GM12864 (cell line): ENCODE results near the gene SELENOS.

ENCODE experiments used
- DNase-seq: peaks from one replicate; pipeline ENCODE4 v3.0.0-alpha.2; 2011; ENCODE audit warnings: low read depth
- H3K4me3 ChIP-seq: 2 replicates; pipeline ENCODE4 v1.5.1; 2011; ENCODE audit warnings: mild to moderate bottlenecking, low read depth, low read length, control low read depth
- TF ChIP-seq, protein P1 (sequence below): IDR thresholded peaks from 2 replicates; pipeline ENCODE4 v1.5.1; 2011; ENCODE audit warnings: low read depth, mild to moderate bottlenecking, moderate library complexity, low read length, control low read depth, inconsistent platforms; ENCODE audit errors: missing control alignments

Gene SELENOS

DNA sequence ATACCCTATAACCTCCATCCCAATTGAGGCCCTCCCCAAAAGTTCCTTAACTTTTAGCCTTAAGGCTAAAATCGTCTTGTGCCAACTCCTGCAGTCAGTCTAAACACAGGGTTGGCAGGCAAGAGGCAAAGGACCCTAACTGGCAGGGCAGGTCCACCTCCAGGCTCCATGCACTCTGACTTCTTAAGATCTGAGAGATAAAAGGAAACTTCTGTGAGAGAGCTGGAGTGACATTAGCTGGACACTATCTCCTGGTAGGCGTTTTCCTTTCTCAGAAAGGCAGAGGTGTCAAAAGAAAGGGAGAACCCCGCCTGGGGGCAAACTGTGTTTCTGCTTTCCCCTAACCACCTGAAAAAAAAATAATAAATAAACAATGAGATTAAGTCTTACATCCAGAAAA is 29.0 kb downstream of the SELENOS start:
- TF ChIP-seq, protein P1, sequence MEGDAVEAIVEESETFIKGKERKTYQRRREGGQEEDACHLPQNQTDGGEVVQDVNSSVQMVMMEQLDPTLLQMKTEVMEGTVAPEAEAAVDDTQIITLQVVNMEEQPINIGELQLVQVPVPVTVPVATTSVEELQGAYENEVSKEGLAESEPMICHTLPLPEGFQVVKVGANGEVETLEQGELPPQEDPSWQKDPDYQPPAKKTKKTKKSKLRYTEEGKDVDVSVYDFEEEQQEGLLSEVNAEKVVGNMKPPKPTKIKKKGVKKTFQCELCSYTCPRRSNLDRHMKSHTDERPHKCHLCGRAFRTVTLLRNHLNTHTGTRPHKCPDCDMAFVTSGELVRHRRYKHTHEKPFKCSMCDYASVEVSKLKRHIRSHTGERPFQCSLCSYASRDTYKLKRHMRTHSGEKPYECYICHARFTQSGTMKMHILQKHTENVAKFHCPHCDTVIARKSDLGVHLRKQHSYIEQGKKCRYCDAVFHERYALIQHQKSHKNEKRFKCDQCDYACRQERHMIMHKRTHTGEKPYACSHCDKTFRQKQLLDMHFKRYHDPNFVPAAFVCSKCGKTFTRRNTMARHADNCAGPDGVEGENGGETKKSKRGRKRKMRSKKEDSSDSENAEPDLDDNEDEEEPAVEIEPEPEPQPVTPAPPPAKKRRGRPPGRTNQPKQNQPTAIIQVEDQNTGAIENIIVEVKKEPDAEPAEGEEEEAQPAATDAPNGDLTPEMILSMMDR, result no peak
- H3K4me3 ChIP-seq, result no peak overlapping the region
- DNase-seq, result no peak

DNA sequence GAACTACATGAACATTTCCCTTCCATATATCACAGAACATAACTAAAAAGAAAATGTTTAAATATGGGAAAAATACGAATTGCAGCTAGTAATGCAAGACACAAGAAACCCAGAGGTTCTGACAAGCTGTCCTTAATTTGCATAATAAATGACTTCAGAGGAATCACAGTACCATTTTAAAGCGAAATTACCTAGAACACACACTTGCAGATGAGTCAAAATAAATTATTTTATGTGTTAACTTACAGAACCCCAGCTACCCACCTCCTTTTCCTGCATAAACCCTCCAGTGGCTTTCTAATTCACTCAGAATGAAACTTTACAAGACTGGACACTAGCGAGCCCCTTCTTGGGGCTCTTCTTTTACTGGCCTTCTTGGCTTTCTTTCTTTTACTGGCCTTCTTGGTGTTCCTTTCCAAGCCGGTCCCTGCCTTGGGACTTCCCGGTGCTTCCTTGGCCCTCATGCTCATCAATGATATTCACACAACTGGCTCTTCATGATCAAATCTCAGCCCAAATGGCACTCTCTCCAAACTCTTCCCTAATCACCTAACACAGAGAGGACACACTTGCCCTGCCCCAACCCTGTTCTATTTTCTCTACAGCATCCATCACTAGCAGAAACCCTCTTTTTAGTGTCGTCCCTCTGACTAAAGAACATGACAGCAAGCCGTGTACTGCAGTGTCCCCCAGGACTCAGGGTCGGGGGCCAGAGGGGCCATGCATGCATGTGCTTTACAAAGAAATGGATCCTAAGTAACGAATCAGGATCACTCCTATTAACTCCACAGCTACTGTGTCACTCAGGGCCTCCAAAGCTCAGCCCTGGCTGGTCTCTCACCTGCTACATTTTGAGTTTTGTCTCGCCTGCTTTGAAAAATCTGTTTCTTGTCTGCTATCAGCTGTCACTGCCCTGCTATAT is 30.2 kb downstream of the SELENOS start:
- H3K4me3 ChIP-seq, result no peak overlapping the region; the same call in 1 of the 2 replicates
- no peak for DNase-seq
- TF ChIP-seq, protein P1, result no peak

DNA sequence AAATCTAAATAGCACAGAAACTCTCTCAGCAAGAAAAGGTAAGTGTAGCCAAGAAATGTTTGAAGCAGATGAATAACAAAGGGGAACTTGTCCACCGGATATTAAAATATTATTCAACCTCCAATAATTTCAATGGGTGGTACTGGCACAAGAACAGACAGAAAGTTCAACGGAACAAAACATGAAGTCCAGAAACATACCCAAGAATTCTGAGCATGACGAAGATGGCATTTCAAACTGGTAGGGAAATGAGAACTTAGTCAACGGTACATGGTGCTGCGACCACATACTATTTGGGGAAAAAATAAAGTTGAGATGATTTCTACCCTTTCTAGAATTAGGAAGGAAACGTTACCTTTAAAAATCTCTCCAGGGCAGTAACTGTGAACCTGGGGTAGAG is 30.9 kb downstream of the SELENOS start:
- TF ChIP-seq, protein P1, result no peak

DNA sequence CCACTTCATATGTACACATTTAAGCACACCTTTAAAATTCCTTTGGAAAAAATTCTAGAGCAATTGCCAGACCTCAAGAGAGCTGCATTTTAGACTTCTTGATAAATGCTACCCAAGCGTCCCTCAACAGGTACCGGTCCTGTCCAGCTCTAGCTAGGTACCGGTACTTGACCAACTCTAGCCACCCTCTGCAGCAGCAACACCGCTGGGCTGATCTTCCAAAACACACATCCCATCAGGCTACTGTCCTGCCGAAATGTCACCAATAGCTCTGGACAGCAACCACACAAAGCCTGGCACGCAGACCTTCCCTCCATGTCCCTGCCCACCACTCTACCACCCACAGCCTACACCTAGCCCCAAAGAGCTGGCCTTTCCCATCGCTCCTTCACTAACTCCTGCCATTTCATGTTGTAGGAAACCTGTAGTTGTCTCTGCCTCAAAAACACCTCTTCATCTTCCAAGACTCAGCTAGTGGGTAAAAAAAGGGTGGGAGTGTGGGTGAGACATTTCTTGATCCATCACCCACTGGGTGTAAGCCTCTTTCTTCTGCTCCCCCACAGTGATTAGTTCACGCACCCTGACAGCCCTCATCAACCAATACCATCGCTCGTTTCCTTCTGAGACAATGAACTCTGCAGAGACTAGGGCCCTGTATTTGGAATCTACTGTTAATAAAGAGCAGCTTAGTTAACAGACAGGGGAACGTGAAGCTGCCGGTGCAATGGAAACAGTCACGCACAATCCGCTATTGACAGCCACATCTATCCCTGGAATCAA is 32.2 kb downstream of the SELENOS start:
- no peak for DNase-seq
- TF ChIP-seq, protein P1, result no peak
- no peak overlapping the region for H3K4me3 ChIP-seq

More for the DNA sequence above, 30.9 kb downstream of the SELENOS start:
- no peak overlapping the region for H3K4me3 ChIP-seq
- DNase-seq, result no peak

DNA sequence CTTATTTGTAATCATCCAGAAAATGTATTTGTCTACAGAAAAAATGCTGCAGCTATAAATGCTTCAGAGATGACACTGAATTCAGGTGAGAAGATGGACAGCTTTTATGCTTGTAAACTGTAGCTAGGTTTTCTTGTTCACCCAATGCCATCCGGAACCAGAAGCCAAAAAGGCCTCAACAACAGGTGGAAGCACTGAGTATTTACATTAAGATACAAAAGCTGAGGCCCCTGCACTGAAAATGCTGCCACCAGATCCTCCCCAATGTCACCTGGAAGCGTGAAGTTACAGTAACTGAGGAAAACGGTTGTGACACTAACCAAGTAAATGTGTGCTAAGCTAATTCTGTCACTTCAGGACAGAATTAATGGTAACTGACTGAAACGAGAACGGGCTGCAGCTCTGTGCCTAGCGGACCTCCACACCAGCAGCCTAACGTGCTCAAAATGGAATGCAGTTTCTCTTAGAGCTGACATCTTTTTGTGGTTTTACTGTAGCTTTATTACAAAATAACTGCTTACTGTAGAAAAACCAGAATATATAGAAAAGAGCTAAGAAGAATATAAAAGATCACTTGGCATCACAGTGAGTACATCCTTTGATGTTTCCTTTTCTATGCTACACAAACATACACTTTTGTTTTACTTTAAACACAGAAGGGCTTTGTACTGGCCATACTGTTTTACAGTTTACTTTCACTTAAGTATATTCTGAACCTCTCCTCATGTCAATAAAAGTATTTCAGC is 33.1 kb downstream of the SELENOS start:
- TF ChIP-seq, protein P1, result no peak
- H3K4me3 ChIP-seq, result no peak overlapping the region
- DNase-seq, result no peak

DNA sequence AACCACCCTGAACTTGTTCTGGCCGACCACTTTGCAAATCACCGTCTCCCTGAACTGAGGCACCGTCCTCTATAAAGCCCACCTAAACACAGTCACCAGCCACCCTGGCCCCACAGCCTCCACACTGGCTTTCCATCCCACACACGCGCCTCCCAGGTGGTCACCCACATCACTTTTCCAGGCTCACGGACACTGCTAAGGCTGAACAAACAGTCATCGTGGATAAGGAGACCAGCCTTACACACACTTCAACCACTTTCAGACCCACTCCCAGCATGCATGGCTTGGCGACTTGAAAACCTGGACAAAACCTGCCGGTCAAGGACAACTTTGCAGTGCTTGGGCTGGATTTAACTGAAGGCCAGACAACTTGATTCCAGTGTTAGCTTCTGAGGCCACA is 33.9 kb downstream of the SELENOS start:
- no peak for DNase-seq
- no peak overlapping the region for H3K4me3 ChIP-seq
- TF ChIP-seq, protein P1, result no peak
